ENCODE measurements around the gene METTL22.

METTL22 gene, protein sequence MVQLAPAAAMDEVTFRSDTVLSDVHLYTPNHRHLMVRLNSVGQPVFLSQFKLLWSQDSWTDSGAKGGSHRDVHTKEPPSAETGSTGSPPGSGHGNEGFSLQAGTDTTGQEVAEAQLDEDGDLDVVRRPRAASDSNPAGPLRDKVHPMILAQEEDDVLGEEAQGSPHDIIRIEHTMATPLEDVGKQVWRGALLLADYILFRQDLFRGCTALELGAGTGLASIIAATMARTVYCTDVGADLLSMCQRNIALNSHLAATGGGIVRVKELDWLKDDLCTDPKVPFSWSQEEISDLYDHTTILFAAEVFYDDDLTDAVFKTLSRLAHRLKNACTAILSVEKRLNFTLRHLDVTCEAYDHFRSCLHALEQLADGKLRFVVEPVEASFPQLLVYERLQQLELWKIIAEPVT
- 10.0 to 21.4 (median 14.1) reads per million in 3 experiments for total RNA-seq

DNA sequence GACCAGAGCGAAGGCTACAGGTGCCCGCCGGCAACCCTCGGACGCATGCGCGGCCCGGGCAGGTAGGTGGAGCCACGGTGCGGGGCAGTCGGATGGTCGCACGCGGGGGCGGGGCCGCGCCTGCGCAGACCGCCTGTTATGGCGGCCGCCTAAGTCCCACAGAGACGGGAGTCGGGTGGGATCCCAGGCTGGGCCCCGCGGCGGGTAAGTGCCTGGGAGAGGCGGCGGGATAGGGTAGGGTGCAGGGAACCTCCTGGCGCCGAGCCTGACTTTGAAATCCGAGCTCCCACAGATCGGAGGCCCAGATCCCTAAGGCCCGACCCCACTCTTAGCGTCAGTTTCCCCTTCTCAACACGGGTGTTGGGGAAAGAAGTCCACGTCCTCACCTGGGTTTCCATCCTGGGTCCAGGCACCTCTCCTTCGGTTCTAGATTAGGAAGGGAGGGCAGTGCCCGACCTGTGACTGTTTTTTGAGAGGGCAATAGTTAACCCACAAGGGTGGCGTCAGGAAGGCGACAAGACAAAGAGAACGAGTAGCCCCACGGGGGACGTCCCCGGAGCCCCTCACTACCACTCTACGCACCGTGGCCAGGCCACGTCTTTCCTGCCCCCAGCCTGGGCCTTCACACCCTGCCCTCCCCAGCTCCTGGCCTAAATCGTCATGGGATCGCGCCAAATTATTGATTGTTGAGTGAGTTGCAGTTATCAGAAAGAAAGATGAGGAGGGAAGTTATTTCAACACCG is at the start of gene METTL22:
Gene METTL22, plus strand, starts transcription at position 127 of the 743 bp plus-strand sequence. CDS start 3,968 bp downstream, outside the sequence.
- DNase-seq, result peak; percentile 88

DNA sequence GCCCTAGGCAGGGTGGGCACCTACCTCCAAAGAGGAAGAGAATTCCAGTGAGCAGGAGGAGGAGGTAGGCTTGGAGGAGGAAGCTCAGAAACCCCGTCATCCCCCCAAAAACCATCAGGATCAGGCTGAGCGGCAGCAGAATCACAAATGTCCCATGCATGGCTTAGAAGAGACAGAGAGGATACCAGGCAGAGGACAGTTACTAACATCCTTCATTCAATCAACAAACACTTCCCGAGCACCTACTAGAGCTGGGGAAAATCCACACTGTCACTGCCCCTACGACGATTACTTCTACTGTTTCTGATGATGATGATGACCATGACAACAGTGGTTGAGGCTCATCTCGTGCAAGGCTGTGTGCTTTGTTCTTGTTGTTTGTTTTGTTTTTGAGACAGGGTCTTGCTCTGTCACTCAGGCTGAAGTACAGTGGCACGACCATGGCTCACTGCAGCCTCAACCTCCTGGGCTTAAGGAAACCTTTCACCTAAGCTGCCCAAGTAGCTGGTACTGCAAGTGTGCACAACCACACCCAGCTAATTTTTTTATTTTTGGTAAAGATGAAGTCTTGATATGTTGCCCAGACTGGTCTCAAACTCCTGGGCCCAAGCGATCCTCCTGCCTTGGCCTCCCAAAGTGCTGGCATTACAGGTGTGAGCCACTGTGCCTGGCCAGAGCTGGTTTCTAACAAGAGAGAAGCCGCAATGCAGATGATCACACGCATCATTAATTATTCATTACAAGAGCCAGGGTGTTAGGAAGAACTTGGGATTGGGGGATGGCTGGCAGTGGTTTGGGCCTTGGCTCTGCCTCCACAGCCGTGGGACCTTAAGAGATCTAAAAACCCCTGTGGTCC is 49.2 kb upstream of the METTL22 start:
- no peak for DNase-seq

DNA sequence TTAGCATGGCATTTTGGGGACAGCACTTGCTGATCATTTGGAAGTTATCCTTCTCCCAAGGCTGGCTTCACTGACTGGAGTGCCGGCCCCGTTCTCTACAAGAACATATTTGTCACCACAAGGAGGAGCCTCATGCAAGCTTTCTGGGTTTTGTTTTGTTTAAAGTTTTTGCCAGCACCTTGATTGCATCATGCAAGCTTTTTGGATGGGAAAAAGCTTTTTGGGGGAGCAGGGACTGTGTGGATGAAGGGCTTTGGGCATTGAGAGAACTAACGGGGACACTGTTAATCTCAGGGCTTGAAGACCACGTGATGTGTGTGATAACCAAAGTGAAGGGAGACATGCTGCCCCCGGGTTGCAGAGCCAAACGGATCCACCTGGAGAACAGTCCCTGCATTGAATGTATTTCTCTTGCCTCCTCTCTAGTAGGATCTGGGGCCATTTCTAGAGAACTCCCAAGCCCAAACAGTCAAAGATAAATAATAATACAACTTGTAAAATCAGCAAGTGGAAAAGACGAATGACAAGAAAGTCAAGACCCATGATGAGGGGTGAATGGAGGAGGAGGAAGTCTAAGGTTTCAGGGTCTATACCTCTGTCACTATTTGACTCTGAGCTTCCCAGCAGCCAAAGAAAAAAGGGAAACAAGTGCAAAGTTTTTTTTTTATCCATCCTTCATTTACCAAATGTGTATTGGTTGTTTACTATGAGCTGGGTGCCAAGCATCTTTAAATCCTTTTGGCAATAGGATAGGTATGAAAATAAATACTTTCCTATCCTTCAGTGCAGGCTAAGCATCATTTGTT is 48.4 kb upstream of the METTL22 start:
- DNase-seq, result no peak

DNA sequence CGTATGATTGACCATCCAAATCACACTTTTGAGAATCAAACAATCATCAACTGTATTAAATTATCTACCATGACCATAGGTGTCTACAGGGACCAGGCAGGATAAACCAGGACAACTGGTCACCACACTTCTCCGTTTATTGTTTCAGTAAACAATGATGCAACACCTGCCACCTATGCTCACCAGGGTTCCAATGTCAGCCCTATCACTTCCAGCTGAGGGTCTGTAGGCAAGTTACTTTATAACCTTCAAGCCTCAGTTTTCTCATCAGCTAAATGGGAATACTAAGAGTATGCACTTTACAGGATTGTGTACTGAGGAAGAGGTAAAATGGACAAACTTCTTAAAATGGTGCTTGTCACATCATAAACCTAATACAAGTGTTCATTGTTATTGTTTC is 46.1 kb upstream of the METTL22 start:
- DNase-seq, result no peak

DNA sequence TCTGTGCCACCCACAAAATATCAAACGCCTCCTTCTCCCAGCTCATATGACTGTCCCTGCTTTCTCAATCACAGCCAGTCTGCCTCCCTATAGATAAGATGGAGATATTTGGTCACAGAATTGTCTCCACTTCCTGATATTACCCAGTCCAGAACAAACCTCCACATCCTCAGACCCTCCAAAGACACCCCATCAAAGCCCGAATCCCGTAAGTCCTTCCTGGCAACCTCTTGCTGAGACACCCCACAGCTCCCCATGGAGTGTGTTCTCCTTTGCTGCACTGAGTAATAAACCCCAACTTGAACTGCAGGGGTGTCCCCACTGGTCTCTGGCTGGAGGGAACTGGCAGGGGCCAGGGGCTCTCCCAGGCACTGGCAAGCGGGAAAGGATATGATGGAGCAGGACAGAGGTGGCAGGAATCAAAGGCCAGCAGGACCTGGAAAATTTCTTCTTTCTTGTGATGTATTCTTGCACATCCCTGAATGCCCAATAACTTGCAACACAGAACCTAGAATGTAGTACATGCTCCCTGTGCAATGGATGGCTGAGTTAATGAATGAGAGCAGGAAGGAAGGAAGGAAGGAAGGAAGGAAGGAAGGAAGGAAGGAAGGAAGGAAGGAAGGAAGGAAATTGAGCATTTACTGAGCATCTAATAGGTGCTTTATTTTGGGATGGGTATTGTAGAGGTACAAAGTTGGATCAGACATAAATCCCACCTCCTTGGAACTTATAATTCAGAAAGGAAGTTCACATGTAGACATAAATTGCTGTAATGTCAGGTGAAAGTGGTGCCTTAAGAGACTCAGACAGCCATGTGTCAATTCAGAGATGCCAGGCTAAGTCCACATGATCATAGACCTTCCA is 45.1 kb upstream of the METTL22 start:
- no peak for DNase-seq

DNA sequence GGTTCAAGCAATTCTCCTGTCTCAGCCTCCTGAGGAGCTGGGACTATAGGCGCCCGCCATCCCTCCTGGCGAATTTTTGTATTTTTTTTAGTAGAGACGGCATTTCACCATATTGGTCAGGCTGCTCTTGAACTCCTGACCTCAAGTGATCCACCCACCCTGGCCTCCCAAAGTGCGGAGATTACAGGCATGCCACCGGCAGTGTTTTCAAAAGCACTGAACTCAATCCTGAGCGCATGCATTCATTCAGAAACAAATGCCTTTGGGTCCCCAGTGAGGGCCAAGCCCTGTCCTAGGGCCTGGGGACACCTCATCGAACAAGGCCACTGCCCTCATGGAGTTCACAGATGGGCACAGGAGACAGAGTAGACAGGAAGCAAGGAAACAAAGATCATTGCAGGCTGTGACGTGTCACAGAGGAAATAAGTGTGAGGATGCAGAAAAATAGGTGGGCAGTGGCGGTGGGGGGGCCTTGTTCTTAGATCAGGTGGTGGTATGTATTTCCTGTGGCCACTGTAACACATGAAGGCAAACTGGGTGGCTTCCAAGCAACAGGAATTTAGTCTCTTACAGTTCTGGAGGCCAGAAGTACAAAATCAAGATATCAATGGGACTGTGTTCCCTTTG is 43.7 kb upstream of the METTL22 start:
- DNase-seq, result no peak

DNA sequence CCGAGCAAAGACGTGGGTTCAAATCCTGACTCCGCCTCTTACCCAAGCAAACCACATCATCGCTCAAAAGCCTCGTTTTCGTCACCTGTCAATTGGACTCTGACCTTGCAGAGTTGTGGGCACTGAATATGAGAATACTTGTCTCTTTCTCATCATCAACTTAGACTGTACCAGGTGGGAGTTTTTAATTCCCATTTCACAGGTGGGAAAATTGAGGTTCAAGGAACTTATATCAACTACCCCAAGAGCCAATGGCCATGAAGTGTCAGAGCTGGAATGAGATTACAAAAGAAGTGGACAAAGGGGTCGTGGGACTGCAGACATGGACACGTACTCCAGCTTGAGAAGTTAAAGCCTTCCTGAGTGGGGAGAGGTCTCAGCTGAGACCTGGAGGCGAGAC is 41.9 kb upstream of the METTL22 start:
- no peak for DNase-seq

DNA sequence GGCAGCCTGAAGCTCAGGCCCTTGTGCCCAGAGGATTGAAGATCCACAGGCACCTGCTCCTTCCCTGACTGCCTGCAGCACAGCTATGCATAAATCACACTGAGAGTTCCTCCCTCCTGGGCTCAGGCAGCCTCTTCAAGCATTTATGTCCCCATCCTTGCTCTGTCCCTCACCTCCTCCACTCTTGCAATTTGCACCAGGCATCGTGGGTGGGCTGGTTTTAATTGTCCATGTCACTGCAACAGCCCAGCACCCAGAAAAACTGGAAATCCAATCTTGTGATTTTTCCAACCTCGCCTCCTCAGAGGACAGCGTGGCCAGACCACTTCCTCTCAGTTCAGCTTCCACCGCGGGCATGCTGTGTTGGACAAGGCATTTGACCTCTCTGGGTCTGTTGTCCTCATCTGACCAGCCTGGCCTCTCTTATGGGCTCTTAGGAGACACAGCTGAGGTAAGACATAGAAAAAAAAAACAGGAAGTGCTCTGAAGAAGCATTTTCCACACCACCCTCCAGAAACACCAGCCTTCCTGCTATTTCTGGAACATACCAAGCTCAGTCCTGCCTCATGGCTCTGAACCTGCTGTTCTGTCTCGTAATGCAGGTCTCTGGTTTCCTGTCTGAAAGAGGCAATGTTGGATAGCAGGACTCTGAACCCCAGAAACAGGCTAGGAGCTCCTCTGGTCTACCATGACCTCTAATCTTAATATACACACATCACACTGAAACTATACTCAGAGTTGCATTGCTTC is 39.5 kb upstream of the METTL22 start:
- DNase-seq, result no peak

DNA sequence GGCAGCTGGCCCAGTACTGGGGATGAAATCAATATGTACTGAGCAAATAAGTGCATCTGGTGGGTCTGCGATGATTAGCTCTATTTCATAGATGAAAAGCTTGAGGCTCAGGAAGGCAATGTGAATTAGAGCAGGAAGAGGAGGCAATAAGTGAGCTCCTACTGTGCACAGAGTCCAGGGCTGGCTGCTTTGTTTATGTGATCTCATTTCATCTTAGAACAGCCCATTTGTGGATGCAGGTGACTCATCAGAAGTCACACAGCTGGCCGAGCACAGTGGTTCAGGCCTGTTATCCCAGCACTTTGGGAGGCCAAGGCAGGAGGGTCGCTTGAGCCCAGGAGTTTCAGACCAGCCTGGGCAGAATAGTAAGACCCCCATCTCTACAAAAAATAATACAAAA is 38.3 kb upstream of the METTL22 start:
- no peak for DNase-seq

DNA sequence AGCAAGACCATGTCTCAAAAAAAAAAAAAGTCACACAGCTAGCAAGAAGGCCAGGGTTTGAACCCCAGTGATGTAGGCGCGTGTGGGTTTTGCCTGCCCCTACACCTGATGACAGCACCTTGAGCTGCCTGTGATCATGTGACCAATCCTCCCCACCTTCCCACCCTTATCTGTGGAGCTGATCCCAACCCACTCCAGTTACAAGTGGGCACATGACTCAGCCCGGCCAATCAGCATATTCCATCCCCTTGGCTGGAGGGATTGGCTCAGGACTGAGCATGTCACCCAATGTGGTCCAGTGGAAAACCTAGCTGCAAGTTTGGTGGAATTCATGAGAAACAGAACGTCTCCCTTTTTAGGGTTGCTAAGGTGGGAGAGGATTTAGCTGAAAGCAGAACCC is 37.8 kb upstream of the METTL22 start:
- DNase-seq, result no peak

DNA sequence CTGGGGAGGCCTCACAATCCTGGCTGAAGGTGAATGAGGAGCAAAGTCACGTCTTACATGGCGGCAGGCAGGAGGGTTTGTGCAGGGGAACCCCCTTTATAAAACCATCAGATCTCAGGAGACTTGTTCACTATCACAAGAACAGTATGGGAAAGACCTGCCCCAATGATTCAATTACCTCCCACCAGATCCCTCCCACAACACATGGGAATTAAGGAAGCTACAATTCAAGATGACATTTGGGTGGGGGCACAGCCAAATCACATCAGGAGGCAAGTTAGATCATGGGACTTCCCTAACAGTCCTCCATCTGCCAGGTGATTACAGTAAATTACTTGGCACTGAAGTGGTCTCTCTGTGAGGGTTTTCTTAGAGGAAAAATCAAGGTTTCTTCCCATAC is 36.5 kb upstream of the METTL22 start:
- DNase-seq, result no peak

DNA sequence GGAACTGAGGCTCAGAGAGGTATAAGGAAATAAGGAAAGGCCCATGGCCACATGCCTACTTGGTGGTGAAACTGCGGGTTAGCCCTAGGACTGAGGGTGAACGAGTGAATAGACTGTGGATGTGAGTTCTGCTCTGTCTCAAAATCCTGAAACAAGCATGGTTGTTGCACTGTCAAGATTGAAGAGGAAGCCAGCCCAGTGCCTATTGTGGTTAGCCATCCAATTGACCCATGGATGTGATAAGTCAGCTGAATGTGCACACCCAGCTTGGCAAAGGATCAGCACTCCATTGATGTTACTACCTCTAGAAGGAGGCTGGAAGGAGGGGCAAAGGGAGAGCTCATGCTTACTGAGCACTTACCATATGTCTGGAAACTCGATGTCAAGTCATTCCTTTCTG is 35.6 kb upstream of the METTL22 start:
- no peak for DNase-seq

DNA sequence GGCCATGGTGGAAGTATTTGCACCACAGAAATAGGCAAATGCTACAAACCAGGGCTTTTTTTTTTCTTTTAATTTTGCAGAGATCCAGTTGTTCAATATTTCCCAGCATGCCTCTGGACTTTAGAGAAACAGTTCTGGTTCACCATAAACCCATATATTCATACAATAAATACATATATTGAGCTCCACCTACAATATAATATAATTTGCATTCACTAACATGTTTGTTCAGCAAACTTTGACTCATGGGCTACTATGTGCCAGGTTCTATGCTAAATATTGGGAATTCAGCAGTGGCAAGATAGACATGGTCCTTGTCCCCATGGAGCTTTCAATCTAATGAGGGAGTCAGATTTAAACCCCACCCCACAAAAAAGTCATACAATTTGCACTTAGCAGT is 34.4 kb upstream of the METTL22 start:
- DNase-seq, result no peak

DNA sequence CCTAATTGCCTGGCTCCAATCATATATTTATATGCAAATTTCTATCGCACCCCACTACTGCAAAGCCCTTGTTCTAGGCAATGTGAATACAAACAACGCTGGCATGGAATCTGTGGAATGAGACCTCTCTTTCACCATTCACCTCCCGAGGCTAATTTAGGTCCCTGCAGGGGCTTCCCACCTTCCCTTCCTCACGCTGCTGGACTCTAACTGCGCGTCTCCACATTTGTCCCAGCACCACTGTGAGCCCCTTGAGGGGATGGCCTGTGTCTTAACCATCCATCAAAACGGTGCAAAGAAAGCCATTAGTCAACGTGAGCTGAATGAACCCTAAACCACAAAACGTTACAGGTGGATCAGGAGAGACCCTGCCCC is 32.8 kb upstream of the METTL22 start:
- DNase-seq, result no peak

DNA sequence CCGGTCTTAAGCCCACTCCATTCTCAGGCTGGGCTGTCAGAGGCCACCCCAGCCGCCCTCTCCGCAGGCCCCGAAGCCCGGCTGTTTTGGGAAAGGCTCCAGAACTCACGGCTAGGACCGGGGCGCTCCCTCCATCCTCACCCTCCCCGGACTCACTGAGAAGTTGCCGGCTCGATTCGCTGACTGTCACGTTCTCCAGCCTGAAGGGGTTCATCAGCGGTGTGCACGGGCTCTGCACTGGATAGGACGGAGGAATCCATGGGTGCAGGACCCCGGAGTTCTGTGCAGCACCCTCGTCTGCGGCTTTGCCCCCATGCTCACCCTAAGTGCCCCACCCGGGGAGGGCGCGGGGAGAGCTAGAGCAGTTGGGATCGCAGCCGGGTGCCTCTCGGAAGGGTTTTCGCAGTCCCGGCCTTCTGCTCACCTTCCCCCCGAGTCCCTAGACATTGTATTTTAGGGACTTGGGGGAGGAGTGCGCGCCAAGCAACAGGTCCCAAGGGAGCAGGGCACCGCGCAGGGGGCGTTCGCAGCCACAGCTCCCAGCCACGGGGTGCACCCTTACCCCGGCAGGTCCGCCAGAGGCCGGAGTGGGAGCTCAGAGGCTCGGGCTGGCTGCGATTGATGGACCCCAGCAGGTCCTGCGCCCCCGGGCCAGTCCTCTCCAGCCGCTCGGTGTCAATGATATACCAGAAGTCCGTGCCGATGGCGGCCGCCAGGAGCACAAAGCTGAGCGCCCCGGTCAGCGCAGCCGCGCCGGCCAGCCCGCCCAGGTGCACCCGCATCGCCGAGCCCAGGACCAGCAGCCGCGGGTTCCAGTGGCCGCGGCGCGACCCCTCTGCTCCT is 32.2 kb upstream of the METTL22 start:
- DNase-seq, result no peak

DNA sequence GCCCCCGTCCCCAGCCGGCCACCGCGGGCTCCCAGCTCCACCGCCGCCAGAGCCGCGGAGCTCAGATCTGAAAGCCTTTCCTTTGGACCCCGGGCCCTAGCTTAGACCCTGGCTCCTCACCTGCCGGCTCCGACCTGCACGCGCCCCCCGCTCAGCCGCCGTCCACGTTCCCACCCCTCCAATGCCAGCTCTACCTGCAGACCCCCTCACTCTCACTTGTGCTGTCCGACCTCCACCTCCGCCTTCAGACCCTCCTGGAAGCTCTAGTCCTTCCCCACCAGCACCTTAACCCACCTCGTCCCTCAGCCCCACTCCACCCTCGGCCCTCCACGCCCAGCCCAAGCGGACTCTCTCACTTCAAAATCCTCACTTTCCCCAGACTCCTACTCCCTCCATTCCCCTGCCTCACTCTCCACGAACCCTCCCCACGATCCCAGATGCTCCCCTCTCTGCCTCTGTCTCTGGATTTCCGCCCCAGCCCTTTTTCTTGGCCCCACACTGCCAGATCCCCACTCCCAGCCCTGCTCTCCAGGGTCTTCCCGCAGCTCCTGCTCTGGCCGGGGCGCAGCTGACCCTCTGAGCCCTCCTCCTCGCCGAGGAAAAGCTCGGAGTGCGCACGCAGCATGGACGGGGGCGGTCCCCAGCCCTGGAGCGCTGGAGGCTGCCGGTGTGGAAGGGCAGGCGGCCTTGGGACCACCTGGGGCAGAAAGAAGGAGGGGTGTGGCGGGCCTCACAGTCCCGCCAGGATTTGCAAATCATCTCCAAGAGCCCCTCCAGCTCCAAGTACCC is 31.4 kb upstream of the METTL22 start, which contains the start of gene TMEM114:
Gene TMEM114, minus strand, starts transcription at position 612 of the 789 bp plus-strand sequence. CDS start 673 bp downstream, outside the sequence.
- DNase-seq, result no peak

DNA sequence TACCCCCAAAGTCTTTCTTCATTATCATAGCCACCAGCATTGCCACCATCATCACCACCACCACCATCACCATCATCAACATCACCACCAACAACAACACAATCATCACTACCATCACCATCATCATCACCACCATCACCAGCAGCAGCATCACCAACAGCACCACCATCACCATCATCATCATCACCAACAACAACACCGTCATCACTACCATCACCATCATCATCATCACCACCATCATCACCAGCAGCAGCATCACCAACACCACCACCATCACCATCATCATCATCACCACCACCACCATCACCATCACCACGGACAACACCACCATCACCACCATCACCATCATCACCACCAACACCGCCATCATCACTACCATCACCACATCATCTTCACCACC is 30.7 kb upstream of the METTL22 start:
- no peak for DNase-seq

DNA sequence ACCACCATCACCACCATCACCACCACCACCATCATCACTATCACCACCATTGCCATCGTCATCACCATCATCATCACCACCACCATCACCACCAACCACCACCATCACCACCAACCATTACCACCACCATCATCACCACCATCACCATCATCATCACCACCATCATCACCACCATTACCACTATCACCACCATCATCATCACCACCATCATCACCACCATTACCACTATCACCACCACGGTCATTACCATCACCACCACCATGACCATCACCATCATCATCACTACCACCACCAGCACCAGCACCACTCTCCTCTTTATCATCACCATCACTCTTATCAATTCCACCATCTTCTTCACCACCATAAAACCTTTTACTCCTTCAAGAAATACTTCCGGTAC is 30.0 kb upstream of the METTL22 start:
- DNase-seq, result no peak

All from central memory CD4-positive, alpha-beta T cell (primary cell).